OCI-LY7 (cell line): Measurements from ENCODE around the gene FRMPD3. TPM values are rescaled to one million over a fixed set of nuclear protein-coding genes. Genes with fewer than 3 reads are reported as not detected.
A peak's percentile ranks its signal among the peaks of the same experiment; 100 is the strongest.

Experiments used
- Bru-seq: library from RNA; stranded (reverse); fragments of 400-500 nt; gene quantifications from one replicate; lab custom pipeline; 2021; lab: Mats Ljungman, UMichigan
- BruChase-seq, 2 experiments: library from RNA; stranded (reverse); fragments of 400-500 nt; gene quantifications; one replicate each; lab custom pipeline; 2021; lab: Mats Ljungman, UMichigan
- BruUV-seq: library from RNA; stranded (reverse); fragments of 400-500 nt; replicated peaks from 2 replicates; lab custom pipeline; 2021; lab: Mats Ljungman, UMichigan
- CTCF ChIA-PET: fragments of 300-600 bp; sonication (Branson Sonifier 250); formaldehyde crosslinking; loops from one replicate; lab custom pipeline; 2022; ENCODE audit warnings: antibody characterized with exemption; ENCODE audit not compliant: unreplicated experiment; lab: Charles Lee
- POLR2A ChIA-PET: fragments of 300-600 bp; sonication (Branson Sonifier 250); formaldehyde crosslinking; loops from one replicate; lab custom pipeline; 2022; ENCODE audit warnings: antibody characterized with exemption; lab: Charles Lee
- DNase-seq: peaks from one replicate; pipeline ENCODE4 v3.0.0-alpha.2; 2015; ENCODE audit warnings: low spot score
- H2AFZ ChIP-seq: fragments of 200-600 bp; sonication (generic), shearing (Covaris generic); 2 replicates; pipeline ENCODE4 v1.6.1; 2014; ENCODE audit warnings: mild to moderate bottlenecking, antibody characterized with exemption, low read length, moderate library complexity
- H3K27ac ChIP-seq: fragments of 200-600 bp; sonication (generic); 2 replicates; pipeline ENCODE4 v1.5.1; 2014; ENCODE audit warnings: mixed run types, low read depth, mild to moderate bottlenecking, moderate library complexity, low read length, inconsistent platforms; ENCODE audit not compliant: poor library complexity, severe bottlenecking
- H3K36me3 ChIP-seq: fragments of 200-600 bp; sonication (generic); 2 replicates; pipeline ENCODE4 v1.6.1; 2014; ENCODE audit warnings: mild to moderate bottlenecking, antibody characterized with exemption, low read length, moderate library complexity, mixed read lengths; ENCODE audit not compliant: insufficient read depth
- H3K4me1 ChIP-seq: fragments of 200-600 bp; sonication (generic); 2 replicates; pipeline ENCODE4 v1.5.1; 2014; ENCODE audit warnings: mild to moderate bottlenecking, low read length; ENCODE audit not compliant: insufficient read depth, poor library complexity, severe bottlenecking
- H3K4me2 ChIP-seq: fragments of 200-600 bp; sonication (generic); 2 replicates; pipeline ENCODE4 v1.6.1; 2014; ENCODE audit warnings: mild to moderate bottlenecking, low read length
- H3K4me3 ChIP-seq: fragments of 200-600 bp; sonication (generic); 2 replicates; pipeline ENCODE4 v1.5.1; 2014; ENCODE audit warnings: mild to moderate bottlenecking, low read depth, low read length; ENCODE audit not compliant: poor library complexity, severe bottlenecking
- H3K79me2 ChIP-seq: fragments of 200-600 bp; sonication (generic); 2 replicates; pipeline ENCODE4 v1.6.1; 2016; ENCODE audit warnings: low read depth, mild to moderate bottlenecking, low read length, moderate library complexity, mixed read lengths; ENCODE audit not compliant: insufficient read depth
- H3K9me2 ChIP-seq: fragments of 200-600 bp; sonication (generic); 2 replicates; pipeline ENCODE4 v1.6.1; 2016; ENCODE audit warnings: mild to moderate bottlenecking, low read length, mixed read lengths; ENCODE audit not compliant: insufficient read depth
- H3K9me3 ChIP-seq: fragments of 200-600 bp; sonication (generic); 2 replicates; pipeline ENCODE4 v1.6.1; 2014; ENCODE audit warnings: mild to moderate bottlenecking, mixed run types, low read length, mixed read lengths
- H4K20me1 ChIP-seq: fragments of 200-600 bp; sonication (generic); 2 replicates; pipeline ENCODE4 v1.6.1; 2014; ENCODE audit warnings: mild to moderate bottlenecking, antibody characterized with exemption, low read length, moderate library complexity, mixed read lengths; ENCODE audit not compliant: insufficient read depth
- EZH2phosphoT487 ChIP-seq: fragments of 200-600 bp; sonication (generic); IDR thresholded peaks from 2 replicates; pipeline ENCODE4 v1.6.1; 2018; ENCODE audit warnings: low read depth, borderline replicate concordance, mild to moderate bottlenecking, mixed run types, antibody characterized with exemption, low read length, moderate library complexity, mixed read lengths
- intact Hi-C: fragments of 100-400 bp; cut with micrococcal nuclease; formaldehyde crosslinking; loops from one replicate; pipeline ENCODE4 v1.10.0; 2022; ENCODE audit not compliant: unreplicated experiment
- long read RNA-seq: library from polyadenylated mRNA; stranded (forward); transcript quantifications from one replicate; pipeline ENCODE4 v2.0.0, GENCODE V29; 2022
- total RNA-seq, 2 experiments: library from RNA; depleted of rRNA in 1 of 2; stranded (reverse); fragments of >200 nt in 1 of 2; shearing (Covaris generic) in 1 of 2; gene quantifications; 2 replicates each; pipeline ENCODE4 v1.2.3, GENCODE V29; 2014 to 2022
- TF ChIP-seq, protein P1 (sequence below): fragments of 200-600 bp; sonication (generic); conservative IDR thresholded peaks from 2 replicates; pipeline ENCODE4 v1.5.1; 2014; ENCODE audit warnings: mild to moderate bottlenecking, antibody characterized with exemption, low read length, moderate library complexity, mixed read lengths

The FRMPD3 gene
- 5.8 and 6.5 TPM in 2 replicates for total RNA-seq (2014; rRNA removed; shearing (Covaris generic))
- 12.3 and 12.9 TPM in 2 replicates for total RNA-seq (2022)
- percentile 71 among the genes with signal in this experiment for Bru-seq, nascent RNA
- percentile 66 among the genes with signal in this experiment for BruChase-seq, experiment 1, labeled RNA remaining after a 6-hour chase
- BruChase-seq, experiment 2, labeled RNA remaining after a 2-hour chase = percentile 68 among the genes with signal in this experiment
- long read RNA-seq, partial matches to known transcripts = 0 of 5 reads
- long read RNA-seq, other reads (novel, unspliced or antisense) = 5 of 5 reads

DNA sequence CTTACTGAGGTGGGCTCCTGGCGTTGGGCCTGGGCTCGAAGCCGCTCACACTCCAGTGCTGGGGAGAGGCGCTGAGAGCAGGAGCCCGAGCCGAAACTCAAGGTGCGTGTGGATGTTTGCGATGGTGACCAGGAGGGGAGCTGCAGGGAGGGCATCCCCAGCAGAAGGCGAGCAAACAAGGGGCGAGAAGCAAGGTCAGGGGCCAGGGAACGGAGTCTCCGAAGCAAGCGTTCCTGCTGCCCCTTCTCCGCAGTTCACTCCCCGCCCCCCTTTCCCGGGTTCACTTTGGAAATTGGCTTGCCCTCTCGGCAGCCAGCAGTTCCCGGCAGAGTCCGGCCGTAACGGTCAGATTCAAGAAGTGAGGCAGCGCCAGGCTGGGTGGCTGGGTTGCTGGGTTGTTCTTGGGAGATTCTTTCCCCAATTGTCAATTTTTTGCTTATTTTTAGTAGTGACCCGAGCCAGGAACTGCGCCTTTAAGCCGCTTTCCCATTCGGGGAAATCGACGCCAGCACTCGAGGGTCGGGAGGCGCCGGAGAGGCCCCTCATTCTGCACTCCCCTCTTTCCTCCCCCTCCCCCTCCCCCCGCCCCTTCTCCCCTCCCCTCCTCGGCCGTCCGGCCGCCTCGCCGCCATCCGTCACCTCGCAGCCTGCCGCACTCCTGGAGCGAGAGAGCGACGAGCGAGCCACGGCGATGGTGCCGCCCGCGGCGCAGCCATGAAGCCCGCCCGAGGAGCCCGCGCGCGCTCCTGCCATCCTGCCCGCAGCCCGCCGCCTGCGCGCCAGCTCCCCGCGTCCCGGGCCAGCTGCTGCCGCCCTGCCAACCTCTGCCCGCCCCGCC is at the start of gene FRMPD3:
TSS of gene FRMPD3 (plus strand) at position 655 of the 838 bp plus-strand sequence. CDS start 76,937 bp downstream, outside the sequence.
- Histone ChIP-seq H4K20me1 (no peaks in the 10 kb centered on the region), H2AFZ (peak within 1 kb of the TSS; percentile 11; the same call in 1 of the 2 replicates), H3K4me1 (peaks cover 71% of the 10 kb centered on the region), H3K79me2 (peaks cover 30% of the 10 kb centered on the region), H3K9me2 (no peaks in the 10 kb centered on the region), H3K4me2 (peak within 1 kb of the TSS; percentile 77), H3K36me3 (no peaks in the 10 kb centered on the region), H3K9me3 (no peaks in the 10 kb centered on the region), H3K4me3 (peak within 1 kb of the TSS; percentile 73), H3K27ac (peak within 1 kb of the TSS; percentile 86)
- TF ChIP-seq EZH2phosphoT487 = no peak
- TF ChIP-seq, protein P1, sequence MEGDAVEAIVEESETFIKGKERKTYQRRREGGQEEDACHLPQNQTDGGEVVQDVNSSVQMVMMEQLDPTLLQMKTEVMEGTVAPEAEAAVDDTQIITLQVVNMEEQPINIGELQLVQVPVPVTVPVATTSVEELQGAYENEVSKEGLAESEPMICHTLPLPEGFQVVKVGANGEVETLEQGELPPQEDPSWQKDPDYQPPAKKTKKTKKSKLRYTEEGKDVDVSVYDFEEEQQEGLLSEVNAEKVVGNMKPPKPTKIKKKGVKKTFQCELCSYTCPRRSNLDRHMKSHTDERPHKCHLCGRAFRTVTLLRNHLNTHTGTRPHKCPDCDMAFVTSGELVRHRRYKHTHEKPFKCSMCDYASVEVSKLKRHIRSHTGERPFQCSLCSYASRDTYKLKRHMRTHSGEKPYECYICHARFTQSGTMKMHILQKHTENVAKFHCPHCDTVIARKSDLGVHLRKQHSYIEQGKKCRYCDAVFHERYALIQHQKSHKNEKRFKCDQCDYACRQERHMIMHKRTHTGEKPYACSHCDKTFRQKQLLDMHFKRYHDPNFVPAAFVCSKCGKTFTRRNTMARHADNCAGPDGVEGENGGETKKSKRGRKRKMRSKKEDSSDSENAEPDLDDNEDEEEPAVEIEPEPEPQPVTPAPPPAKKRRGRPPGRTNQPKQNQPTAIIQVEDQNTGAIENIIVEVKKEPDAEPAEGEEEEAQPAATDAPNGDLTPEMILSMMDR = no peak; the same call in 1 of the 2 replicates
- ChIA-PET POLR2A (interaction anchor here (0.9 to 2.7 kb wide), 7 partner anchors 9 to 267 kb away, joined by 3 to 10 read pairs (median 4); partner anchors contain the start of gene PRPS1), CTCF (interaction anchor here (1.6 kb wide), 1 partner anchor 9 kb away, joined by 7 read pairs; no protein-coding TSS in a partner anchor)
- intact Hi-C loops = loop anchor here (2.0 to 10.0 kb wide), 2 partner anchors 224 to 454 kb away; no protein-coding TSS in a partner anchor
- peak; percentile 70 for DNase-seq
- no TSS peak for BruUV-seq

DNA sequence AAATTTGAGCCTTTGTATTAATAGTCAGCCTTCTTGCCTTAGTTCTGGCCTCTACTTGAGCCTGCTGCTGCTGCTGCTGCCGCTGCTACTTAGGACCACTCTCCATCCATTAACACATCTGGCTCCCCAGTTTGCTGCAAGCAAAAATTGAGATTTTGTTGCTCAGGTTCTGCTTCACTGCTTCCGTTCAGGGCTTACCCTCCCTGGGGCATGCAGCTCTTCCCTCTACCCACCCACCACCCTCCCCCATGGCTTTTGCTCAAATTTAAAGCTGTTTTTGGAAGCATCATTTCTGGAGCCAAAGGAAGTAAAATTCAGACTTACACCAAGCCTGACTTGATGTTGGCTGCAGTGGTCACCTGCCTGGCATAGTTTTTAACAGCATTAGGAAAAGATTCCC is 28.9 kb upstream of the FRMPD3 start:
- H3K27ac ChIP-seq = no peak overlapping the region

More for the DNA sequence above, 28.9 kb upstream of the FRMPD3 start:
- TF ChIP-seq EZH2phosphoT487 = no peak
- TF ChIP-seq, protein P1 = no peak
- no peak overlapping the region for H3K4me3 ChIP-seq
- H3K36me3 ChIP-seq = no peaks in the 10 kb centered on the region
- intact Hi-C loops = no loop called here
- H3K4me1 ChIP-seq = peaks cover 14% of the 10 kb centered on the region
- H2AFZ ChIP-seq = no peak overlapping the region
- H3K9me3 ChIP-seq = no peaks in the 10 kb centered on the region
- H3K4me2 ChIP-seq = peak overlapping the region; percentile 30
- BruUV-seq = no TSS peak
- no peak for DNase-seq
- H4K20me1 ChIP-seq = no peaks in the 10 kb centered on the region
- H3K9me2 ChIP-seq = no peaks in the 10 kb centered on the region
- POLR2A ChIA-PET = no interaction called here
- CTCF ChIA-PET = no interaction called here
- no peaks in the 10 kb centered on the region for H3K79me2 ChIP-seq
